Fibroblast of lung (primary cell): ENCODE measurements around the gene PRELID3B. TPM values are rescaled to one million over a fixed set of nuclear protein-coding genes. Genes with fewer than 3 reads are reported as not detected.
"Not testable (repeated sequence)": the region's sequence is repeated elsewhere in the genome, so short reads cannot be mapped to it uniquely, and the experiment has no call there.

Experiments
- DNase-seq, 2 donors: peaks; one replicate each; pipeline versions ENCODE4 v3.0.0 to v3.0.0-alpha.2; 2010; ENCODE audit warnings: low read depth in 2 of 2
- H2AFZ ChIP-seq: 2 replicates; pipeline ENCODE4 v1.5.1; 2012; ENCODE audit warnings: low read length, control low read depth, inconsistent platforms
- H3K27ac ChIP-seq: 2 replicates; pipeline ENCODE4 v1.5.1; 2011; ENCODE audit warnings: low read length, control low read depth; ENCODE audit not compliant: insufficient read depth
- H3K27me3 ChIP-seq: 2 replicates; pipeline ENCODE4 v1.5.1; 2011; ENCODE audit warnings: mild to moderate bottlenecking, low read length; ENCODE audit not compliant: control insufficient read depth, insufficient read depth
- H3K36me3 ChIP-seq: 2 replicates; pipeline ENCODE4 v1.5.1; 2011; ENCODE audit warnings: low read length; ENCODE audit not compliant: control insufficient read depth, insufficient read depth
- H3K4me1 ChIP-seq: 2 replicates; pipeline ENCODE4 v1.5.1; 2011; ENCODE audit warnings: low read length; ENCODE audit not compliant: control insufficient read depth, insufficient read depth; ENCODE audit errors: extremely low read depth
- H3K4me2 ChIP-seq: 2 replicates; pipeline ENCODE4 v1.5.1; 2011; ENCODE audit warnings: low read length, control low read depth; ENCODE audit not compliant: insufficient read depth; ENCODE audit errors: extremely low read depth
- H3K4me3 ChIP-seq, 4 experiments: fragments of 200-600 bp in 1 of 4; sonication (generic) in 1 of 4; replicated peaks in 1 of 4; 2 replicates each; pipeline ENCODE4 v1.5.1; 2011 to 2016; ENCODE audit warnings: low read length in 4 of 4, low read depth in 3 of 4, mild to moderate bottlenecking in 3 of 4, control low read depth in 2 of 4, inconsistent platforms in 1 of 4, mixed read lengths in 1 of 4; ENCODE audit not compliant: insufficient read depth in 1 of 4; ENCODE audit errors: control extremely low read depth in 1 of 4
- H3K79me2 ChIP-seq: 2 replicates; pipeline ENCODE4 v1.5.1; 2012; ENCODE audit warnings: mild to moderate bottlenecking, low read length, inconsistent platforms; ENCODE audit not compliant: control insufficient read depth, insufficient read depth
- H3K9ac ChIP-seq: 2 replicates; pipeline ENCODE4 v1.5.1; 2011; ENCODE audit warnings: mild to moderate bottlenecking, low read length, control low read depth; ENCODE audit not compliant: insufficient read depth
- H3K9me3 ChIP-seq: 2 replicates; pipeline ENCODE4 v1.5.1; 2012; ENCODE audit warnings: low read depth, low read length; ENCODE audit not compliant: control insufficient read depth, insufficient read depth
- H4K20me1 ChIP-seq: 2 replicates; pipeline ENCODE4 v1.5.1; 2011; ENCODE audit warnings: low read length; ENCODE audit not compliant: control insufficient read depth, insufficient read depth; ENCODE audit errors: extremely low read depth
- EZH2 ChIP-seq: IDR thresholded peaks from 2 replicates; pipeline ENCODE4 v1.5.1; 2012; ENCODE audit warnings: low read length, control low read depth, mild to moderate bottlenecking; ENCODE audit errors: missing control alignments
- polyA plus RNA-seq, 2 donors: library from polyadenylated mRNA; depleted of rRNA in 1 of 2; stranded (reverse) in 1 of 2; unstranded in 1 of 2; fragments of >200 nt; gene quantifications; 2 replicates each; pipeline ENCODE4 v1.2.1, GENCODE V29; 2011 to 2012; ENCODE audit warnings: missing spikeins in 1 of 2
- total RNA-seq: library from RNA; depleted of rRNA; stranded (reverse); fragments of >200 nt; gene quantifications from 2 replicates; pipeline ENCODE4 v1.2.1, GENCODE V29; 2014
- TF ChIP-seq, protein P1 (sequence below), 2 donors: IDR thresholded peaks in 1 of 2; conservative IDR thresholded peaks in 1 of 2; 1 replicate in 1 of 2; 2 replicates in 1 of 2; pipeline ENCODE4 v1.5.1; 2011 to 2012; ENCODE audit warnings: low read length in 2 of 2, control low read depth in 1 of 2, inconsistent platforms in 1 of 2, low read depth in 1 of 2, mild to moderate bottlenecking in 1 of 2

The PRELID3B gene
- total and polyA plus RNA-seq, 2 donors (not counting 1 experiment from before 2014, with no cell fraction given), result 64.5 to 127 TPM

DNA sequence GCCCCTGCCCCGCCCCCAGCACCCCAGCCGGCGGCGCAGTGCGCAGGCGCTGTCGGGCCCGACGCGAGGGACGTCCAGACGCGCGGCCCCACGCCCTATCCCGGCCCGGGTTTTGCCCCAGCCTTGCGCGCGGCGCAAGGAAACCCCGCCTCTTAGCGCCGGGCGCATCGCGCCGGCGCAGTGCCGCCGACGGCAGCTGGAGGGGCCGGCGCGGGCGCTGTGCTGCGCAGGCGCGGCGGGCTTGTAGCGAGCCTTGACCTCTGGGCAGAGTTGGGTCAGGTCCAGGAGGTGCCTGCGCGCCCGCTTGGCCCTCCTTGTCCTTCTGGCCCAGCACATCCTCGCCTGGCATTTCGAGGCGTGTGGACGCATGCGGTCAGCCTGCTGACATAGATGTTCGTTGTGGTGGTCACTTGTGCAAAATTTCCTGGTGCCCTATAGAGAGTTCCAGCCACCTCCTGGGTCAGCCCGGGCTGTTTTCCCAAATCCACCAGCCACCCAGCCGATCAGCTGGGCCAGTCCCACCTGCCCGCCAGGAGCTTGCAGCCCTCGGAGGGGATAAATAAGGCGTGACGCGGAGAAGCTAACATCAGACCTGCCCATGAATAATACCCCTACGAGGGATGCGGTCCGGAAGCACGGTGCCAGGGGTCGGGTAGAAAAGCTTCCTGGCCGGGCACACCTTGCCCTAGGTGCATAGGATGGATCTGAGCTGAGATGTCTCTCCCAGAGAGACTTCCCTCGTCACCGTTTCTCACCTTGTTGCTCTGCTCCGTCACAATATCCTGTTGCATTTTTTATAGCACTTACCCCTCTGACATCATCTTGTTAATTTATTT lies 428 bp upstream of the PRELID3B start:
- Histone ChIP-seq H3K9ac (no peak overlapping the region), H3K27ac (no peak overlapping the region), H3K4me2 (peak overlapping the region; percentile 81), H3K27me3 (no peaks in the 10 kb centered on the region), H3K36me3 (no peaks in the 10 kb centered on the region), H3K4me3 (peak overlapping the region; percentile 74 to 93 (median 86)), H3K9me3 (no peaks in the 10 kb centered on the region), H3K79me2 (peaks cover 40% of the 10 kb centered on the region), H2AFZ (peak overlapping the region; percentile 94), H4K20me1 (no peaks in the 10 kb centered on the region), H3K4me1 (peaks cover 5% of the 10 kb centered on the region)
- TF ChIP-seq, protein P1, sequence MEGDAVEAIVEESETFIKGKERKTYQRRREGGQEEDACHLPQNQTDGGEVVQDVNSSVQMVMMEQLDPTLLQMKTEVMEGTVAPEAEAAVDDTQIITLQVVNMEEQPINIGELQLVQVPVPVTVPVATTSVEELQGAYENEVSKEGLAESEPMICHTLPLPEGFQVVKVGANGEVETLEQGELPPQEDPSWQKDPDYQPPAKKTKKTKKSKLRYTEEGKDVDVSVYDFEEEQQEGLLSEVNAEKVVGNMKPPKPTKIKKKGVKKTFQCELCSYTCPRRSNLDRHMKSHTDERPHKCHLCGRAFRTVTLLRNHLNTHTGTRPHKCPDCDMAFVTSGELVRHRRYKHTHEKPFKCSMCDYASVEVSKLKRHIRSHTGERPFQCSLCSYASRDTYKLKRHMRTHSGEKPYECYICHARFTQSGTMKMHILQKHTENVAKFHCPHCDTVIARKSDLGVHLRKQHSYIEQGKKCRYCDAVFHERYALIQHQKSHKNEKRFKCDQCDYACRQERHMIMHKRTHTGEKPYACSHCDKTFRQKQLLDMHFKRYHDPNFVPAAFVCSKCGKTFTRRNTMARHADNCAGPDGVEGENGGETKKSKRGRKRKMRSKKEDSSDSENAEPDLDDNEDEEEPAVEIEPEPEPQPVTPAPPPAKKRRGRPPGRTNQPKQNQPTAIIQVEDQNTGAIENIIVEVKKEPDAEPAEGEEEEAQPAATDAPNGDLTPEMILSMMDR (conservative IDR thresholded peaks at IDR 0.05 in 1 of 2, IDR thresholded peaks at IDR 0.05 in 1 of 2; ENCODE audit: low read depth in 1 of 2, low read length in 2 of 2), result no peak
- no peak for TF ChIP-seq EZH2
- DNase-seq, result peak; percentile 81 to 92

DNA sequence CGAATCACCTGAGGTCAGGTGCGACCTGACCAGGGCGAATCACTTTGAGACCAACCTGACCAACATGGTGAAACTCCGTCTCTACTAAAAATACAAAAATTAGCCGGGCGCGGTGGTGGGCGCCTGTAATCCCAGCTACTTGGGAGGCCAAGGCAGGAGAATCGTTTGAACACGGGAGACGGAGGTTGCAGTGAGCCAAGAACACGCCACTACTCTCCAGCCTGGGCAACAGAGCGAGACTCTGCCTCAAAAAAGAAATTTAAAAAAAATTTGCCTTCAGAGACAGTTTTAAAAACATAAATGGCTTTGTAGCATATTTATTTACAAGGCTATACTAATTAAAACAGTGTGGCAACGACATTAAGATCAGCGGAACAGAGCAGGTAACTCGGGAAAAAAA lies 1.1 kb downstream of the PRELID3B start:
- H3K9ac ChIP-seq, H3K27me3 ChIP-seq, H4K20me1 ChIP-seq, H3K9me3 ChIP-seq, H3K27ac ChIP-seq, H2AFZ ChIP-seq, H3K36me3 ChIP-seq, DNase-seq, H3K4me1 ChIP-seq: not testable (repeated sequence)
- Histone ChIP-seq H3K79me2 (peaks cover 46% of the 10 kb centered on the region), H3K4me3 (peak overlapping the region; percentile 74 to 93 (median 86)), H3K4me2 (peak overlapping the region; percentile 86)

DNA sequence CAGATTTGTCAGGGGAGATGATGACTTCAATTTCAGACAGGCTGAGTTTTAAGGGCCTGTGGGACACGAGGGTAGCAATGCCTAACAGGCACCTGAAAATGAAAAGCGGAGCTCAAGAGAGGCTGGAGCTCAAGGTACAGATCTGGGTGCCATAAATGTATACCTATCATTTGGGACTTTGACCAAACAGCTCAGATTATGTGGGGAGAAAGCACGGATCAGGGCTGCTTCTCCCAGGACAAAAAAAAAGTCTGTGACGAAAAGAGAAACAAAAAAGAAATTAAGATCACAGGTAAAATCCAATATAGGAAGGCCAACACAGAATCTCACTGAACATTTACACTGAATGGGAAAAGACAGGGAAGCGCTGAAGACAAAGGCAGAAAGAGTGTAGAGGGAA lies 1.9 kb downstream of the PRELID3B start:
- H3K27ac ChIP-seq, result no peak overlapping the region
- no peaks in the 10 kb centered on the region for H3K27me3 ChIP-seq
- peak overlapping the region in 1 of 4 experiments; percentile 12 for H3K4me3 ChIP-seq
- no peak overlapping the region for H3K9ac ChIP-seq
- no peak for DNase-seq
- TF ChIP-seq EZH2, result no peak
- TF ChIP-seq, protein P1 (conservative IDR thresholded peaks at IDR 0.05 in 1 of 2, IDR thresholded peaks at IDR 0.05 in 1 of 2; ENCODE audit: low read depth in 1 of 2, low read length in 2 of 2), result no peak
- H3K4me2 ChIP-seq, result no peak overlapping the region
- peaks cover 46% of the 10 kb centered on the region for H3K79me2 ChIP-seq
- no peaks in the 10 kb centered on the region for H3K9me3 ChIP-seq
- H3K36me3 ChIP-seq, result peaks cover 2% of the 10 kb centered on the region
- H3K4me1 ChIP-seq, result peaks cover 5% of the 10 kb centered on the region
- no peak overlapping the region for H2AFZ ChIP-seq
- no peaks in the 10 kb centered on the region for H4K20me1 ChIP-seq
